Skin of body (tissue), 2 donors: ENCODE data around the gene OTOG. TPM values are rescaled to one million over a fixed set of nuclear protein-coding genes. Genes with fewer than 3 reads are reported as not detected.

Experiments used
- DNase-seq: peaks from one replicate; lab custom pipeline; 2025; lab: John Stamatoyannopoulos, UW
- total RNA-seq: library from RNA; depleted of rRNA; stranded (reverse); fragments of >200 nt; gene quantifications from one replicate; pipeline ENCODE4 v1.2.3, GENCODE V29; 2014

Gene OTOG, protein sequence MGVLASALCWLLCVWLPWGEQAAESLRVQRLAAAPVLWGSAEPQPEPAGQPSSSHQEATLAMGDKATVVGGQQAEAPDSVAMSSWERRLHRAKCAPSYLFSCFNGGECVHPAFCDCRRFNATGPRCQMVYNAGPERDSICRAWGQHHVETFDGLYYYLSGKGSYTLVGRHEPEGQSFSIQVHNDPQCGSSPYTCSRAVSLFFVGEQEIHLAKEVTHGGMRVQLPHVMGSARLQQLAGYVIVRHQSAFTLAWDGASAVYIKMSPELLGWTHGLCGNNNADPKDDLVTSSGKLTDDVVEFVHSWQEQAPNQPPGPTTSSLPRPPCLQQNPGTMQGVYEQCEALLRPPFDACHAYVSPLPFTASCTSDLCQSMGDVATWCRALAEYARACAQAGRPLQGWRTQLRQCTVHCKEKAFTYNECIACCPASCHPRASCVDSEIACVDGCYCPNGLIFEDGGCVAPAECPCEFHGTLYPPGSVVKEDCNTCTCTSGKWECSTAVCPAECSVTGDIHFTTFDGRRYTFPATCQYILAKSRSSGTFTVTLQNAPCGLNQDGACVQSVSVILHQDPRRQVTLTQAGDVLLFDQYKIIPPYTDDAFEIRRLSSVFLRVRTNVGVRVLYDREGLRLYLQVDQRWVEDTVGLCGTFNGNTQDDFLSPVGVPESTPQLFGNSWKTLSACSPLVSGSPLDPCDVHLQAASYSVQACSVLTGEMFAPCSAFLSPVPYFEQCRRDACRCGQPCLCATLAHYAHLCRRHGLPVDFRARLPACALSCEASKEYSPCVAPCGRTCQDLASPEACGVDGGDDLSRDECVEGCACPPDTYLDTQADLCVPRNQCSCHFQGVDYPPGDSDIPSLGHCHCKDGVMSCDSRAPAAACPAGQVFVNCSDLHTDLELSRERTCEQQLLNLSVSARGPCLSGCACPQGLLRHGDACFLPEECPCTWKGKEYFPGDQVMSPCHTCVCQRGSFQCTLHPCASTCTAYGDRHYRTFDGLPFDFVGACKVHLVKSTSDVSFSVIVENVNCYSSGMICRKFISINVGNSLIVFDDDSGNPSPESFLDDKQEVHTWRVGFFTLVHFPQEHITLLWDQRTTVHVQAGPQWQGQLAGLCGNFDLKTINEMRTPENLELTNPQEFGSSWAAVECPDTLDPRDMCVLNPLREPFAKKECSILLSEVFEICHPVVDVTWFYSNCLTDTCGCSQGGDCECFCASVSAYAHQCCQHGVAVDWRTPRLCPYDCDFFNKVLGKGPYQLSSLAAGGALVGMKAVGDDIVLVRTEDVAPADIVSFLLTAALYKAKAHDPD (N-terminal part only)
- total RNA-seq, result under 0.01 TPM

DNA sequence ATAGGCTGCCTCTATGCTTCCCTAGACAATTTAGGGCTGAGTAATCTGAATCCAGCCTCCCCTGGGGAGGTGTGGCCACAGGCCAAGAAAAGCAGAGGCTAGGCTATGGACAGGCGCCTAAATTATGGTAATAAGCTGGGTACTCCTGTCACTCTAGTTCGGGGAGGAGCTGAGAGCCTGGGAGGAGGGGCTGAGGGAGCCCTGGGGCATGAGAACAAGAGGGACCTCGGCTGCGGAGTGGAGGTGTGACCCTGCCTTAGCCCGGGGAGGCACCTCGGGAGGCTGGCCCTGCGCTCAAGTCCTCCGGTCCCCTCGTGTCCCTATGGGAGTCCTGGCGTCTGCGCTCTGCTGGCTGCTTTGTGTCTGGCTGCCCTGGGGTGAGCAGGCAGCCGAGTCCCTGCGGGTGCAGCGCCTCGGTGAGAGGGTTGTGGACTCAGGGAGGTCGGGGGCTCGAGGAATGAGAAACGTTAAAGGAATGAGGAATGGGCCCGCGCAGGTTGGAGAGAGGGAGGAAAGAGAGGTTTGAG lies at the start of gene OTOG:
TSS of gene OTOG (plus strand) at position 209 of the 527 bp plus-strand sequence. CDS start at position 323, 114 bp downstream.
- no peak for DNase-seq

DNA sequence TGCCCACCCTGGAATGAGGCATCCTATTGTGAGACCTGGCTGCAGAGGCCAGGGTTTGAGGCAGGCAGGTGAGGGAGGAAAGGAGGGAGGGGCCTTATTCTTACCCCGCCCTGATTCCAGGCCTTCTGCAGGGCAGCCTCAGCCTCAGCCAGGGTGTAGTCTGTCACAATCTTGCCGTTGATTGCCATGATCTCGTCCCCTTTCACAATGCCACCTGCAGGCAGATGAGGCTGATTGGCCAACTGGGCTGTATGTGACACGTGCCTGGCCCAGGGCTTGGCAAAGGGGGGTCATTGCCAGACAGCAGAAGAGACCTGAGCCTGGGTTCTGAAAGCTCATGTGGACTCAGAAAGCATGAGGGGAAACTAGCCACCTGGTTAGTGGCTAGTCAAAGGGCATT lies 49.0 kb upstream of the OTOG start:
- DNase-seq, result no peak

DNA sequence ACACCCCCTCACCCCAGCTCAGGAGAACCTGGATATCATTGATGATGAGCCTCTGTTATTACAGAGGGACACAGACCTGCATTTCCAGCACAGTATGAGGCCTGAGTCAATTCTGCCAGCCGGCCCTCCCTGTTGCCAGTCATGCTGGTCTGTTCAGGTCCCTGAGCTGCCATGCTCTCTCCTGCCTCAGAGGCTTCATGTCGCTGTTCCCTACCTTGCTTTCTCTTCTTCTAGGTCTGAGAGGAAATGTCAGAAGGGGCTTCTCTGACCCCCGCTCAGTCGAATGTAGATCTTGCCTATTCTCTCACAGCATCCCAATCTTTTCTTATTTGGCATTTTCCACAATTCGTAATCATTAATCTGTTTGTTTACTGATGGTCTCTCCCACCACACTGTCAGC lies 48.6 kb upstream of the OTOG start:
- DNase-seq, result no peak

DNA sequence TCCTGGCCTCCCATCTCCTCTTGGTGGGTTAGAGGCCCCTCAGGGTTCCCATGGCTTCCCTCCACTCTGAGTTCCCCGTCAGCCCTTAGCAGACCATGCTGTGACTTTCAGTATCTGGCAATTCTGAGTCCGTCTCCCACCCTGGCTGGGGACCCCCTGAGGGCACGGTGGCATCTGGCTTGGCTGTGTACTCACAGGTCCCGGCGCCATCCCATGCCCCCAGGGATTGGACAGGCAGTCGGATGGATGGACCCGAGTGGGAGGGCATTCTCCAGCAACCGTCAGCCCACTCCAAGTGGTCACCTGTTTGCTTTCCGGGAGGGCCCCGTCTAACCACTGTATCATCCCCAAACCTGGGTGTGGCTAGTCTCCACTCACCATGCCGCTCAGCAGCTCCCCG lies 46.4 kb upstream of the OTOG start:
- DNase-seq, result no peak

DNA sequence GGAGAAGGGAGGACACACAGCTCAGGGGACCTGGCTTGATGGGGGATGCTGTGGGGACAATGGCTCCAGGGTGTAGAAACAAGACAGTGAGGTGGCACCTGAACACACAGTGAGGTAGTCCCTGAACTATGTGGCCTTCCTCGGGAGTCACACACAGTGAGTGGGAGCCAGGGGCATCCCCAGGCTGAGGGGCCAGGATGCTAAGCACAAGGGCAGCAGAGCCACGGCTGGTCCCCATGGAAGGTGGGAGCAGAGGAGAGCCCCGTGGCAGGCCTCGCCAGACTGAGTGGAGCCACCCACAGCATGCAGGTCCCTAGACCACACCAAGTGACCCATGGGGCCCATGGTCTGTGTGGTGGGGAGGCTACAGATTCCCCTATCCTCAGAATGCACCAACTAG lies 44.4 kb upstream of the OTOG start:
- no peak for DNase-seq

DNA sequence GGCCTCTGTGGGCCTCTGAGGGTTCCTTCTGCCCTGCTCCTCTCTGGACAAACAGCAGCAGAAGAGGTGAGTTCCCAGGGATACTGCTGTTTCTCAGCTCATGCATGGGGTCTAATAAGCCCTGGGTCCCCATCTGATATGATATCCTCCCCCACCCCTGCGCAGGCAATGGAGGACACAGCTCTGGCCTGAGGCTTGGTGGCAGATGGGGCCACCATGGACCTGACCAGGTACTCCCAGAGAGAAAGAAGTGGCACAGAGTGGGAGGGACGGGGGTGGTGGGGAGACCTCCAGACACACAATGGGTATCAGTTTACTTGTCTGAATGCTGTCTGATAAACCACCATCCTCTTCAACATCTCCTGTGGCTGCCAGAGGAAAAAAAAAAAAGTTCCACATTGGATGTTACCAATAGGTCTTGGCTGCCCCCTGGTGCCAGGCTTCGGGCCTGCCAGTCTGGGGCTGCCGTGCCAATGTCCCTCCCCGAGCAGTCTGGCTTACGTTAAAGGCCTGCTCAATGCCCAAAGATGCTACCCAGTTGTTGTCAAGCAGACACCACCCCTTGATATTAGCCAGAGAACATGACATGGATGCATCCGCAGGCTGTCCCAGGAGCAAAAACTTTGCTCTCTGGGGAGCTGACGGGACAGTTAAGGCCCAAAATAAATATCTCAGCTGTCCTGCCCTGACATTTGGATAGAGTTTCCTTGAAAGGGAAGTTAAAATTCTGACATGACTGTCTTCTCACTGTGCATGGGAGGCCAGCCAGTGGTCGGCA lies 42.5 kb upstream of the OTOG start:
- DNase-seq, result peak; percentile 52

DNA sequence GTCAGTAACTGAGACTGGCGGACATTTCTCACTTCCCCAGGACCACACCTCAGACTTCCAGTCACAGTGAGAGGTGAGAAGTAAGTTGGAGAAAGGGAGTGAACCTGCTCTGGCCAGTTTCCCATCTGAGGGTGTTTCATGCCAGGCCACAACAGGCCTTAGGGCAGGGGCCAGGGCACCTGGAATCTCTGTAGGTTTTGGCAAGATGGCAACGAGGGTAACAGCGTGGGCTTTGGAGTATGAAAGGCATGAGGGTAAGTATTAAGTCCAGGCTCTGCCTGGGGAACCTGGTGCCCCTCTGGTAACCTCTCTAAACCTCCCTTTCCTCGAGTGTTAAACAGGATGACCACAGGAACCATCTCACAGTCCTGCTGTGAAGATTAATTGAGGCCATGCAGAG lies 41.9 kb upstream of the OTOG start:
- no peak for DNase-seq

DNA sequence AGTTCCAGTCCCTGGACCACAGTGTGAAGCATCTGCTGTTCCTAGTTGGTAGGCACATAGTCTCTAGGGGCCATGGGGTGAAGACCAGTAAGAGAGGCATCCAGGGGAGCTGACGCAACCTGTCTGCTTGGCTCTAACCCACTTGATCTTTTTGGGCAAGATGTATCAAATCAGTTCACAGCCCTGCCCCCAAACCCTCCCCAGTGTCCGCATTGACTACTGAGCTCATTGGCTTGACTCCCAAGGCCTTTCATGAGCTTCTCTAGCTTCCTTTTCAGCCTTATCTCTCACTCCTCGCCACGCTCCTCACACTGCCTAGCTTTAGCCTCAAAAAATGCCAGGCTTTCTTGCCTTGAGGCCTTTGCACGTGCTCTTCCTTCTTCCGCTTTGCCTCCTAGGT lies 40.7 kb upstream of the OTOG start:
- DNase-seq, result no peak

DNA sequence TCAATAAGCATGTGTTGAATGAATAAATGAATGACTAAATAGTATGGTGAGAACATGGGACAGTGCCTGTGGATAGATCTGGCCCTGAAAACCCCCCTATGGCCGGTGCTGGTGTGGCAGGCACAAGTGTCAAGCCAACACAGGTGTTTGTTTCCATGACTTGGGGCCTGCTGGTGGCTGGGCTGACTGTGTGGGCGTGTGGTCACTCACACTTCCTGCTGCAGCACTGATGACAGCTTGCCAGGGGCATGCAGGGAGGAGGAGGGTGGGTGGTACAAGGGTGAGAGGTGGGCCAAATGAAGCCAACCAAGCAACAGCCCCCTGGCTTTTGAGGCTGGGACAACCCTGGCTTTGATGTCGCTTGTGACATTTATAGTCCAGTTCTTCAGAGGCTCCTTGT lies 40.1 kb upstream of the OTOG start:
- DNase-seq, result no peak

DNA sequence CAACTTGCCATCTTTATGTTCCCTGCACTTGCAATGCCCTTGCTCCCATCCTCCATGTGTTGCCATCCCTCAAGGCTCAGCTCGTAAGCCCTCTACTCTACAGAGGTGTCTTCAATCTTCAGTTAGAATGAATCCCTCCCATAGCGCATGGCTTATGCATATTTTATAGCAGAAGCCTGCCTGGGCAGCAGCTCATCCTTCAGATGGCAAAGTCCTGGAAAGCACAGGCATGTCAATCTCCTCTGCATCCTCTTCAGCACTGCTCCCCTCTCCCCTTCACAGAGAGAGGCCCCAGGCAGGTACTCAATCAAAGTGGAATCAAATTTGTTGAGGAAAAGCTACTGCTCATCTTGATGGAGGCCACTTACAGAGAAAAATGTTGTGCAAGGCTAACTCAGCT lies 39.3 kb upstream of the OTOG start:
- no peak for DNase-seq

DNA sequence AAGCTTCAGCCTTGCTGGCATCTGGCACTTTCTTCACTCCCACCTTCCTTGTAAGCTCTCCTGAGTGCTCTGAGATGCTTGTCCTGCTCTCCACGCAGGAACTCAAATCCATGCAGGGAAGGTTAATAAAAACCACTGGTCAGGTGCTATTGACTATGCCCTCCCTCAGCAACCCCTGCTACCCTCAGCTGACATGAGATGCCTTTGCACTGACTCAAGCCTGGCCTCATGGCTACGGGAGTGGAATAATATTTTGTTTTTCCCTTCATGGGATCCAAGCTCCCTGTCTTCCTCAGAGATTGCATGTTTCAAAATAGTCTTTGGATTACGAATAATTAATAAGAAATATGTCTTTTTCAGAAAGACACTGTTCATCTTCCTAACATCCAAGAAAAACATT lies 38.8 kb upstream of the OTOG start:
- DNase-seq, result no peak

DNA sequence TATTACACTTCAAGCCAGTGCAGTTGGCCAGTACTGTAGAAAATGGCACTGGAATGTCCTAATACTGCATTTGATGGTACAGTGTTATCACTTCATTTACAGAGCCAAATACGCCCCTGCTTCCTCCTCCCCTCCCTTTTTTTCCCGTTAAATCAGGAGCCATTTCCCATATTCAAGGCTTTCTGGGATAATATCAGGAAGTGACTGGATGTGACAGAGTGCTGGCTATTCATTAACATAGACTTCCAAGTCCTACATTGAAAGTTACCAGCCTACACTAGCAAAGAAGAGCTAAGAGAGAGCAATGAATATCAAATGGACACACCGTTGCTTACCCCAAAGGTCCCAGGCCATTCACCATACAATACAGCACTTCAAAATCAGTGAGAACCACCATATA lies 38.3 kb upstream of the OTOG start:
- DNase-seq, result no peak

DNA sequence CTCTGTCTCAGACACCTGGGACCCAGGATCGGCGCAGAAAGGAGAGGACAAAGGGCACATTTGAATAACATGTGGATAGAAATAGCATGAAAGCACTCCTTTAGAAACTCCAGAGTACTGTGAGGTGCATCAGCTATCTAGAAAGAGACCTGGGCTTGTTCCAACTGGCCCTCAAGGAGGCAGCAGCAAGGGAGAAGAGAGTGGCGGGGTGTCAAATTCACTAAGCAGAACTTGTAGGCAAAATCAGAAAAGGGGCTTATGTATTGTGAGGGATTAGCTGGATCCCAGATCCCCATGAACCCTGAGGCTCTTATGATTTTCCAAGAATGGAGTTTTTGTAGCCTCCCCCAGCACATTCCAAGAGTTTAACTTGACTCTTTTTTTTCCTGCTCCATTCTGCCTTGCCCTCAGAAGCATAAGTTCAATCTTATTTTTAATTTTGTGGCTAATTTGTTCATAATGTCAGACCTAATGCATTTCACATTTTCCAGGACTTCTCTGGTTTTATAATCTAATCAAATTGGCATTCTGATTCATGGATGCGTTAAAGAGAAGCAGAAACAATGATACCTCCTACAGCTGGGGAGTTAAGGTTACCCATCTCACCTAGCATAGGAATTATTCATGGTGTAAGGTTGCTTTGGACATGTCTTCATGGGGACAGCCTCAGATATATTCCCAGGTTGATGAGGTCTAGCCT lies 36.4 kb upstream of the OTOG start:
- no peak for DNase-seq

DNA sequence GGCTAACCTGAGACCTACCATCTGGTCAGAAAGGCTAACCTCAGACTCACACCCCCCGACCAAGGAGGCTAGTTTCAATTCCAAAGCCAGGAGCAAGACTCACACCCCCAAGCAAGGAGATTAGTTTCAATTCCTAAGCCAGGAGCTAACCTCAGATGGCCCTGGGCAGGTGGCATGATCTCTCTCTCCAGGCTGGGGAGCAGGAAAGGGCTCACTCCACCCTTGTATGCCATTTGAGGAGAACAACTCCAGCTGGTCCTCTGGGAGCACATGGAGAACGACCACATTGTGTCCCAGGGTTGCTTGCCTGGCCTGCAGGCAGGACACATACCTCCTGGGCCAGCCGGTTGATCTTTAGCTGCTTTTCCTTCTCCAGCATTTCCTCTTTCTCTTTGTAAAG lies 35.5 kb upstream of the OTOG start:
- DNase-seq, result no peak

DNA sequence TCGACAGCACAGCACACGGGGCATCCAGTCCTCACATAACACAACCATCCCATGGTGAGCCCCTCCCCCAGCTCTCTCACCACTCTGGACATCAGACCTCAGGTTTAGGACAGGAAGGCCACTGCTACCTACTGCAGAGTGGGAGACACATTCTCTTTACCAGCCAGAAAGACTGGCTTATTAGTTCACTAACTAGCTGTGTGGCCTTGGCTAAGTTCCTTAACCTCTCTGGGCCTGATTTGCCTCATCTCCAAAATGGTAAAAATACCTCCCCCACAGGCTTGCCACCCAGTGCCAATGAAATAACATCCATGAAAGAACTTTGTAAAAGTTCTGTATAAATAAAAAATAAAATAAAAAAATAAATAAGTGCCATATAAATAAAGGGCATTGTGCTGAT lies 35.0 kb upstream of the OTOG start:
- no peak for DNase-seq

DNA sequence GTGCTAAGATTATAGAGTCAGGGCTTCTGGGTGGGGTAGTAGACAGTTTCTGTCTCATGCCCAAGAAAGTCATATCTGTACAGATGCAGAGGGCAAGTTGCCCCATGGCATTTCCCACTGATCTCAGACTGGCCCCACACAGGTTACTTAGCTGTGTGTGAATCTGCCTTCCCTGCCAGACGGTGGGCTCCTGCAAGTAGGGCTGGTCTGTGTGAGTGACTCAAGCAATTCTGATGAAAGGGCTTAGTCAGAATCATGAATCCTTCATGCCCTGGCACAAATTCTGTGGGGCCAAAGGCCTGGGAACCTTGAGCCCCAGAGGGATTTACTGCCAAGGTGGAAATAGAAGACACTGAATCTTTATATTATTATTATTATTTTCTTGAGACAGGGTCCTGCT lies 33.2 kb upstream of the OTOG start:
- no peak for DNase-seq

DNA sequence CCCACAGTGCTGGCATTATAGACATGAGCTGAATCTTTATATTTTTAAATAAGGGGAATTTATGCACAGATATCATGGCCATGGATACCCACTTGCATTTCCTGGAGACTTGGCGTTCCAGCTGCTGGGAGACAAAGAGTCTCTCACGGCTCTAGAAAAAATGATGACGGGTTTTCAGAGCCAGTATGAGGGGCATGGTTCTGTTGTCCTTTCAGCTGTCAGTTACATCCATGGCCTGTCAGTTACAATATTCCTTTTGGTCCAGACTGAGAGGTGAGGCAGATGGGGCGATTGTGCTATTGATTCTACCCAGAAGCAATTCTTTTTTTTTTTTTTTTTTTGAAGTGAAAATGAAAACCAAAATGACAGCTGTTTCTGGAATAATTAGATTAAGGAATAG lies 32.6 kb upstream of the OTOG start:
- no peak for DNase-seq

DNA sequence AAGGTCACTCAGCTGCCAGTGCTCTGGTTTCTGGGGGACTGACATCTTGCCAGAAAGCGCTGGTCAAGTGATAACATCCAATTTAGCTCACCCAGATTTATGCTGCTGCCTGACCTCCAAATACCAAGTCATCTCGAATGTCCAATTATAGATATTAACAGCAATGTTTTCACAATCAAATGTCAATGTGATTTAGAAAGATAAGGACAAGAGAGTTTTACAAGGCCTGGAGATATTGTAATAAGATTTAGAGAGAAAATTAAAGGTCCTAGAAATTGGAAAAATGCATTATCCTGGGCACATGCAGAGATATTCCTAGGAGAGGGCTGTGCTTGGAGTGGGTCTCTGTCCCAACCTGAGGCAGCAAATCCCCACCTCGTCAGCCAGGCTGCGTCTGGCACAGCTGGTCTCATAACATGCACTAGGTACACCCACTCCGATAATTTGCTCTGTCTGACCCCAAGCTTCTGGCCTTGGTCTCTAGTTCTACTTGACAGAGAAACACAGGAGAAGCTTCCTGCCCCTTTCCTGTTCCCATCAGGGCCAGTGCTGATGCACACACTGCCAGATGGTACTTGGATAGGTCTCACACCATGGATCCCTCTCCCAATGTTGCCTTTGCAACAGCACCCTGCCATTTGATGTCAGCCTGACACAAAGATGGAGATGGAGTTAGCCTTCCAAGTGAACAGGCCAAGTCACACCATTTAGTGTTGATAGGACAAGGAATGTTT lies 31.4 kb upstream of the OTOG start:
- DNase-seq, result no peak

DNA sequence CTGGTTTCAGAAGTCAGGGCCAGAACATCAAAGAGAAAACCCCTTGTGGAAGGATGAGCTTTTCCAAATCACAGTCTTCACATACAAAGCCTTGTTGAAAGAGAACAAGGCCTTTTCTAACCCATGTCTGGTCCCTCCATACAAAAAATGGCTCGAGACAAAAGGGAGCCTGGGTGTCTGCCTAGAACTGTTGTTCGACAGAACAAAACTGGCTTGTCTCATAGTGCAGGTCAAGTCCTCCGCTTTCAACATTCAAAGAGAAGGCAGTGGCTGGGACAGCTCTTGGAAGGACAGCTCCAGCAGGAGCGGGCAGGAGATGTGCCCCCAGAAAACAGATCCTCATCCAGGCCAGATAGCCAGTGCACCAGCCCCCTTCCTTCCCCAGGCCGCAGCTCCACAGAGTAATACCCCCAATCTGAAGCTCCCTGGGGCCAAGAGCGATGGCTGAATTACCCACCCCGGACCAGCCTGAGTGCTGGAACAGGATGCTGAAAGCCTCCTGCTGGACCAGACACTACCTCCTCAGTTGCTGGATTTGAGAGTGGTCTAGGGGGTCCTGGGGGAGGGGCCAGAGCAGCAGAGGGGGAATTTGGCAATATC lies 30.4 kb upstream of the OTOG start:
- DNase-seq, result no peak
